GM23338 (cell line): ENCODE data around the gene SNAP47. TPM values are rescaled to one million over a fixed set of nuclear protein-coding genes. Genes with fewer than 3 reads are reported as not detected.

Source experiments
- ATAC-seq: fragments of 200-7000 bp; cut with Tn5 transposase; 3 replicates; pipeline ENCODE4 v1.9.1; 2020
- DNase-seq: peaks from one replicate; pipeline ENCODE4 v3.0.0-alpha.2; 2015; ENCODE audit warnings: low spot score
- H2AFZ ChIP-seq: fragments of 200-600 bp; sonication (generic); 2 replicates; pipeline ENCODE4 v1.8.0; 2016; ENCODE audit warnings: antibody characterized with exemption, mild to moderate bottlenecking, moderate library complexity
- H3F3A ChIP-seq: fragments of 200-600 bp; sonication (generic); replicated peaks from 2 replicates; pipeline ENCODE4 v1.8.0; 2017; ENCODE audit warnings: antibody characterized with exemption, mixed run types, low read depth
- H3K27ac ChIP-seq: fragments of 200-600 bp; sonication (generic); 2 replicates; pipeline ENCODE4 v1.6.1; 2016; ENCODE audit warnings: low read depth
- H3K27me3 ChIP-seq: fragments of 200-600 bp; sonication (generic); 2 replicates; pipeline ENCODE4 v1.8.0; 2016; ENCODE audit warnings: mild to moderate bottlenecking, mixed run types, moderate library complexity; ENCODE audit not compliant: insufficient read depth
- H3K36me3 ChIP-seq: fragments of 200-600 bp; sonication (generic); 2 replicates; pipeline ENCODE4 v1.8.0; 2016; ENCODE audit warnings: mild to moderate bottlenecking; ENCODE audit not compliant: insufficient read depth
- H3K4me1 ChIP-seq: fragments of 200-600 bp; sonication (generic); 2 replicates; pipeline ENCODE4 v1.8.0; 2016; ENCODE audit warnings: mild to moderate bottlenecking, moderate library complexity; ENCODE audit not compliant: insufficient read depth
- H3K4me2 ChIP-seq: fragments of 200-600 bp; sonication (generic); 2 replicates; pipeline ENCODE4 v1.7.1; 2017; ENCODE audit warnings: mixed run types
- H3K4me3 ChIP-seq: fragments of 200-600 bp; sonication (generic); 2 replicates; pipeline ENCODE4 v1.6.1; 2016; ENCODE audit warnings: mixed run types
- H3K79me2 ChIP-seq: fragments of 200-600 bp; sonication (generic); replicated peaks from 2 replicates; pipeline ENCODE4 v1.8.0; 2017; ENCODE audit warnings: mild to moderate bottlenecking; ENCODE audit not compliant: insufficient read depth
- H3K9me2 ChIP-seq: fragments of 200-600 bp; sonication (generic); 2 replicates; pipeline ENCODE4 v1.8.0; 2017; ENCODE audit not compliant: insufficient read depth
- H4K20me1 ChIP-seq: fragments of 200-600 bp; sonication (generic); replicated peaks from 2 replicates; pipeline ENCODE4 v1.8.0; 2017; ENCODE audit warnings: mild to moderate bottlenecking; ENCODE audit not compliant: insufficient read depth
- H3K27ac Mint-ChIP-seq: 2 replicates; pipeline ENCODE4 v1.8.0; 2020; ENCODE audit warnings: inconsistent platforms, mild to moderate bottlenecking, moderate library complexity, mixed read lengths
- H3K27me3 Mint-ChIP-seq: 3 replicates; pipeline ENCODE4 v1.8.0; 2022; ENCODE audit warnings: low read depth, mild to moderate bottlenecking, moderate library complexity, mixed read lengths, inconsistent platforms; ENCODE audit not compliant: insufficient read depth, poor library complexity
- H3K36me3 Mint-ChIP-seq: 3 replicates; pipeline ENCODE4 v1.8.0; 2021; ENCODE audit warnings: low read depth, mild to moderate bottlenecking, inconsistent platforms, moderate library complexity, mixed read lengths
- H3K4me1 Mint-ChIP-seq: 3 replicates; pipeline ENCODE4 v1.8.0; 2020; ENCODE audit warnings: mild to moderate bottlenecking, inconsistent platforms, mixed read lengths
- H3K4me3 Mint-ChIP-seq: 3 replicates; pipeline ENCODE4 v1.8.0; 2021; ENCODE audit warnings: moderate library complexity, mild to moderate bottlenecking, inconsistent platforms, mixed read lengths
- H3K9me3 Mint-ChIP-seq: 3 replicates; pipeline ENCODE4 v1.8.0; 2020; ENCODE audit warnings: moderate library complexity, mild to moderate bottlenecking, inconsistent platforms, mixed read lengths
- EZH2 ChIP-seq: fragments of 200-600 bp; sonication (generic); IDR thresholded peaks from one replicate; pipeline ENCODE4 v1.8.0; 2017; ENCODE audit warnings: antibody characterized with exemption, mild to moderate bottlenecking, low read depth; ENCODE audit not compliant: unreplicated experiment
- EZH2phosphoT487 ChIP-seq: fragments of 200-600 bp; sonication (generic); IDR thresholded peaks from one replicate; pipeline ENCODE4 v1.8.1; 2018; ENCODE audit warnings: antibody characterized with exemption; ENCODE audit not compliant: unreplicated experiment
- JUNB ChIP-seq: IDR thresholded peaks from one replicate; pipeline ENCODE4 v1.6.1; 2016; ENCODE audit warnings: antibody characterized with exemption; ENCODE audit not compliant: unreplicated experiment
- ZNF331 ChIP-seq: fragments of 250-450 bp; sonication (Bioruptor Pico); IDR thresholded peaks from 2 replicates; pipeline ENCODE4 v1.5.0; 2020; ENCODE audit warnings: low read depth, mild to moderate bottlenecking, moderate library complexity
- polyA plus RNA-seq: library from polyadenylated mRNA; unstranded; fragments of >200 nt; fragmentation: Nextera tagmentation; extraction: Ambion mirVana; gene quantifications from 2 replicates; pipeline ENCODE4 v1.2.1, GENCODE V29; 2016
- total RNA-seq: library from RNA; depleted of rRNA; stranded (reverse); fragments of >200 nt; shearing (Covaris generic); gene quantifications from 2 replicates; pipeline ENCODE4 v1.2.3, GENCODE V29; 2014
- TF ChIP-seq, protein P1 (sequence below): IDR thresholded peaks from one replicate; pipeline ENCODE4 v1.6.1; 2018; ENCODE audit warnings: antibody characterized with exemption; ENCODE audit not compliant: unreplicated experiment
- TF ChIP-seq, protein P2 (sequence below), 2 experiments: fragments of 200-600 bp in 1 of 2; sonication (generic) in 1 of 2; conservative IDR thresholded peaks; 2 replicates each; pipeline versions ENCODE4 v1.5.1 to v1.6.1; 2016 to 2017; ENCODE audit warnings: antibody characterized with exemption in 2 of 2, low read depth in 2 of 2, mild to moderate bottlenecking in 2 of 2, moderate library complexity in 1 of 2
- TF ChIP-seq, protein P3 (sequence below): fragments of 250-450 bp; sonication (Bioruptor Pico); IDR thresholded peaks from 2 replicates; pipeline ENCODE4 v1.5.0; 2020; ENCODE audit warnings: mild to moderate bottlenecking, moderate library complexity

Gene SNAP47
- total and polyA plus RNA-seq, 2 experiments from 2014 or later: 19.5 to 51.8 TPM

DNA sequence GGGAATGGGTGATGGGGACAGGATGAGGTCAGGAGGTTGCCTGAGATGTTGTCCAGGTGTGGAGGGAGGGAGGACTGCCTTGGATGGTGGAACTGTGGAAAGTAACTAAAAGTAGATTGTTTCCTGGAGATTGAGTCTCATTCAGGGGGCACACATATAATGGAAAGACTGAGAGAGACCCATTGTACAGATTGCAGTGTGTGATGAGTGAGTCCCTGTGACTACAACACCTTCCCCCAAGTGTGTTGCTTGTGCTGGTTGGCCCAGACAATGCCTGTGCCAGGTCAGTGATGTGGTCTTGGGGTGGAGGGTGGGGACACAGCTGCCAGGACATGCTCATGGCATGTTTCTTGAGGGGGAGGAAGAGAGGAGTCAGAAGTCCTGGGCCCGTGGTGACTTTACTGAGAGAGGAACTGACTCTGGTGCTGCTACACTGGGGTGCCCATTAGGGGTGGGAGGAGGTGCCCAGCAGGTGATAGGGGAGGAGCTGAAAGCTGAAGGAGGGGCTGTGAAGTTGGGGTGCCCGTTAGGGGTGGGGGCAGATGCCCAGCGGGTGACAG lies 5.2 kb downstream of the SNAP47 start (continued):
- TF ChIP-seq EZH2phosphoT487: no peak
- TF ChIP-seq, protein P1, sequence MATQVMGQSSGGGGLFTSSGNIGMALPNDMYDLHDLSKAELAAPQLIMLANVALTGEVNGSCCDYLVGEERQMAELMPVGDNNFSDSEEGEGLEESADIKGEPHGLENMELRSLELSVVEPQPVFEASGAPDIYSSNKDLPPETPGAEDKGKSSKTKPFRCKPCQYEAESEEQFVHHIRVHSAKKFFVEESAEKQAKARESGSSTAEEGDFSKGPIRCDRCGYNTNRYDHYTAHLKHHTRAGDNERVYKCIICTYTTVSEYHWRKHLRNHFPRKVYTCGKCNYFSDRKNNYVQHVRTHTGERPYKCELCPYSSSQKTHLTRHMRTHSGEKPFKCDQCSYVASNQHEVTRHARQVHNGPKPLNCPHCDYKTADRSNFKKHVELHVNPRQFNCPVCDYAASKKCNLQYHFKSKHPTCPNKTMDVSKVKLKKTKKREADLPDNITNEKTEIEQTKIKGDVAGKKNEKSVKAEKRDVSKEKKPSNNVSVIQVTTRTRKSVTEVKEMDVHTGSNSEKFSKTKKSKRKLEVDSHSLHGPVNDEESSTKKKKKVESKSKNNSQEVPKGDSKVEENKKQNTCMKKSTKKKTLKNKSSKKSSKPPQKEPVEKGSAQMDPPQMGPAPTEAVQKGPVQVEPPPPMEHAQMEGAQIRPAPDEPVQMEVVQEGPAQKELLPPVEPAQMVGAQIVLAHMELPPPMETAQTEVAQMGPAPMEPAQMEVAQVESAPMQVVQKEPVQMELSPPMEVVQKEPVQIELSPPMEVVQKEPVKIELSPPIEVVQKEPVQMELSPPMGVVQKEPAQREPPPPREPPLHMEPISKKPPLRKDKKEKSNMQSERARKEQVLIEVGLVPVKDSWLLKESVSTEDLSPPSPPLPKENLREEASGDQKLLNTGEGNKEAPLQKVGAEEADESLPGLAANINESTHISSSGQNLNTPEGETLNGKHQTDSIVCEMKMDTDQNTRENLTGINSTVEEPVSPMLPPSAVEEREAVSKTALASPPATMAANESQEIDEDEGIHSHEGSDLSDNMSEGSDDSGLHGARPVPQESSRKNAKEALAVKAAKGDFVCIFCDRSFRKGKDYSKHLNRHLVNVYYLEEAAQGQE: no peak
- TF ChIP-seq ZNF331: no peak

DNA sequence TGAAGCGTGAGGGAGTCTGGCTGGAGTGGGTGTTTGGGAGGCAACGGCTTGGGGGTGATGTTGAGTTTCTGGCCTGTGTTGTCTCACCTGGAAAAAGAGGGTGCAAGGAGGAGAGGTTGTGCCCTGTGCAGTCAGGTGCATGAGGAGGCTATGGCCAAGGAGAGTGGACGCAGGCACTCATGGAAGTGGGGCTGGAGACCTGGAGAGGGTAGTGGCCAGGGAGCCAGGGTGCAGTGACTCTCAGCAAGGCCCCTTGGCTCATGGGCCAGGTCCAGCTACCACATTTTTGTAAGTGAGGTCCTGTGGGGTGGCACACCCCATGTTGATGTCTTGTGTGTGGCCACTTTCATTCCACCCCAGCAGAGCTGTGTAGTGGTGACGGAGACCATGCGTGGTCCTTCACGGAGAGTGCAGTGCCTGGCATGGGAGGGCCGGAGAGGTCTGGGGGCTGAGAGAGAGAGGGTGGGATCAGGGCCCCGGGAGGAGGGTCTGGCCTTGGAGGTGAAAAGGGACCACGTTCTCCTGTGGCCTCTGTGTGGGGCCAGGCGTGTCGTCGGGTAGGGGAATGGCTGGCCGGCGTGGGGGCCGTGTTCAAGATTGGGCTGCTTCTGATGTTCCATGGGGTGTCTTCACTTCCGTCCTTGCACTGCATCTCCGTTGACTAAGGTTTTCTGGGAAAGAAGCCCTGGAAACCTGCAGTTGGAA lies 6.1 kb downstream of the SNAP47 start:
- Histone ChIP-seq H3K4me1 (no peaks in the 10 kb centered on the region), H3K4me2 (no peak overlapping the region), H4K20me1 (peaks cover 22% of the 10 kb centered on the region), H2AFZ (no peak overlapping the region), H3K4me3 (no peak overlapping the region), H3F3A (no peaks in the 10 kb centered on the region), H3K27me3 (no peaks in the 10 kb centered on the region), H3K9me2 (no peaks in the 10 kb centered on the region), H3K36me3 (no peaks in the 10 kb centered on the region), H3K27ac (no peak overlapping the region), H3K79me2 (peaks cover 90% of the 10 kb centered on the region)
- H3K27ac Mint-ChIP-seq: peak overlapping the region; percentile 82; the same call in 1 of the 2 replicates
- H3K4me1 Mint-ChIP-seq: peaks cover 13% of the 10 kb centered on the region
- H3K9me3 Mint-ChIP-seq: no peaks in the 10 kb centered on the region
- H3K4me3 Mint-ChIP-seq: no peak overlapping the region; the same call in 2 of the 3 replicates
- TF ChIP-seq JUNB (no peak), EZH2 (no peak), EZH2phosphoT487 (no peak), ZNF331 (no peak)
- TF ChIP-seq, protein P2, sequence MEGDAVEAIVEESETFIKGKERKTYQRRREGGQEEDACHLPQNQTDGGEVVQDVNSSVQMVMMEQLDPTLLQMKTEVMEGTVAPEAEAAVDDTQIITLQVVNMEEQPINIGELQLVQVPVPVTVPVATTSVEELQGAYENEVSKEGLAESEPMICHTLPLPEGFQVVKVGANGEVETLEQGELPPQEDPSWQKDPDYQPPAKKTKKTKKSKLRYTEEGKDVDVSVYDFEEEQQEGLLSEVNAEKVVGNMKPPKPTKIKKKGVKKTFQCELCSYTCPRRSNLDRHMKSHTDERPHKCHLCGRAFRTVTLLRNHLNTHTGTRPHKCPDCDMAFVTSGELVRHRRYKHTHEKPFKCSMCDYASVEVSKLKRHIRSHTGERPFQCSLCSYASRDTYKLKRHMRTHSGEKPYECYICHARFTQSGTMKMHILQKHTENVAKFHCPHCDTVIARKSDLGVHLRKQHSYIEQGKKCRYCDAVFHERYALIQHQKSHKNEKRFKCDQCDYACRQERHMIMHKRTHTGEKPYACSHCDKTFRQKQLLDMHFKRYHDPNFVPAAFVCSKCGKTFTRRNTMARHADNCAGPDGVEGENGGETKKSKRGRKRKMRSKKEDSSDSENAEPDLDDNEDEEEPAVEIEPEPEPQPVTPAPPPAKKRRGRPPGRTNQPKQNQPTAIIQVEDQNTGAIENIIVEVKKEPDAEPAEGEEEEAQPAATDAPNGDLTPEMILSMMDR (conservative IDR thresholded peaks at IDR 0.05; ENCODE audit: low read depth in 2 of 2): no peak
- TF ChIP-seq, protein P3, sequence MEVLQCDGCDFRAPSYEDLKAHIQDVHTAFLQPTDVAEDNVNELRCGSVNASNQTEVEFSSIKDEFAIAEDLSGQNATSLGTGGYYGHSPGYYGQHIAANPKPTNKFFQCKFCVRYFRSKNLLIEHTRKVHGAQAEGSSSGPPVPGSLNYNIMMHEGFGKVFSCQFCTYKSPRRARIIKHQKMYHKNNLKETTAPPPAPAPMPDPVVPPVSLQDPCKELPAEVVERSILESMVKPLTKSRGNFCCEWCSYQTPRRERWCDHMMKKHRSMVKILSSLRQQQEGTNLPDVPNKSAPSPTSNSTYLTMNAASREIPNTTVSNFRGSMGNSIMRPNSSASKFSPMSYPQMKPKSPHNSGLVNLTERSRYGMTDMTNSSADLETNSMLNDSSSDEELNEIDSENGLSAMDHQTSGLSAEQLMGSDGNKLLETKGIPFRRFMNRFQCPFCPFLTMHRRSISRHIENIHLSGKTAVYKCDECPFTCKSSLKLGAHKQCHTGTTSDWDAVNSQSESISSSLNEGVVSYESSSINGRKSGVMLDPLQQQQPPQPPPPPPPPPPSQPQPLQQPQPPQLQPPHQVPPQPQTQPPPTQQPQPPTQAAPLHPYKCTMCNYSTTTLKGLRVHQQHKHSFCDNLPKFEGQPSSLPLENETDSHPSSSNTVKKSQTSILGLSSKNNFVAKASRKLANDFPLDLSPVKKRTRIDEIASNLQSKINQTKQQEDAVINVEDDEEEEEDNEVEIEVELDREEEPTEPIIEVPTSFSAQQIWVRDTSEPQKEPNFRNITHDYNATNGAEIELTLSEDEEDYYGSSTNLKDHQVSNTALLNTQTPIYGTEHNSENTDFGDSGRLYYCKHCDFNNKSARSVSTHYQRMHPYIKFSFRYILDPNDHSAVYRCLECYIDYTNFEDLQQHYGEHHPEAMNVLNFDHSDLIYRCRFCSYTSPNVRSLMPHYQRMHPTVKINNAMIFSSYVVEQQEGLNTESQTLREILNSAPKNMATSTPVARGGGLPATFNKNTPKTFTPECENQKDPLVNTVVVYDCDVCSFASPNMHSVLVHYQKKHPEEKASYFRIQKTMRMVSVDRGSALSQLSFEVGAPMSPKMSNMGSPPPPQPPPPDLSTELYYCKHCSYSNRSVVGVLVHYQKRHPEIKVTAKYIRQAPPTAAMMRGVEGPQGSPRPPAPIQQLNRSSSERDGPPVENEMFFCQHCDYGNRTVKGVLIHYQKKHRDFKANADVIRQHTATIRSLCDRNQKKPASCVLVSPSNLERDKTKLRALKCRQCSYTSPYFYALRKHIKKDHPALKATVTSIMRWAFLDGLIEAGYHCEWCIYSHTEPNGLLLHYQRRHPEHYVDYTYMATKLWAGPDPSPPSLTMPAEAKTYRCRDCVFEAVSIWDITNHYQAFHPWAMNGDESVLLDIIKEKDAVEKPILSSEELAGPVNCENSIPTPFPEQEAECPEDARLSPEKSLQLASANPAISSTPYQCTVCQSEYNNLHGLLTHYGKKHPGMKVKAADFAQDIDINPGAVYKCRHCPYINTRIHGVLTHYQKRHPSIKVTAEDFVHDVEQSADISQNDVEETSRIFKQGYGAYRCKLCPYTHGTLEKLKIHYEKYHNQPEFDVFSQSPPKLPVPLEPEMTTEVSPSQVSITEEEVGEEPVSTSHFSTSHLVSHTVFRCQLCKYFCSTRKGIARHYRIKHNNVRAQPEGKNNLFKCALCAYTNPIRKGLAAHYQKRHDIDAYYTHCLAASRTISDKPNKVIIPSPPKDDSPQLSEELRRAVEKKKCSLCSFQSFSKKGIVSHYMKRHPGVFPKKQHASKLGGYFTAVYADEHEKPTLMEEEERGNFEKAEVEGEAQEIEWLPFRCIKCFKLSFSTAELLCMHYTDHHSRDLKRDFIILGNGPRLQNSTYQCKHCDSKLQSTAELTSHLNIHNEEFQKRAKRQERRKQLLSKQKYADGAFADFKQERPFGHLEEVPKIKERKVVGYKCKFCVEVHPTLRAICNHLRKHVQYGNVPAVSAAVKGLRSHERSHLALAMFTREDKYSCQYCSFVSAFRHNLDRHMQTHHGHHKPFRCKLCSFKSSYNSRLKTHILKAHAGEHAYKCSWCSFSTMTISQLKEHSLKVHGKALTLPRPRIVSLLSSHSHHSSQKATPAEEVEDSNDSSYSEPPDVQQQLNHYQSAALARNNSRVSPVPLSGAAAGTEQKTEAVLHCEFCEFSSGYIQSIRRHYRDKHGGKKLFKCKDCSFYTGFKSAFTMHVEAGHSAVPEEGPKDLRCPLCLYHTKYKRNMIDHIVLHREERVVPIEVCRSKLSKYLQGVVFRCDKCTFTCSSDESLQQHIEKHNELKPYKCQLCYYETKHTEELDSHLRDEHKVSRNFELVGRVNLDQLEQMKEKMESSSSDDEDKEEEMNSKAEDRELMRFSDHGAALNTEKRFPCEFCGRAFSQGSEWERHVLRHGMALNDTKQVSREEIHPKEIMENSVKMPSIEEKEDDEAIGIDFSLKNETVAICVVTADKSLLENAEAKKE (CRISPR knock-in tag): no peak
- H3K36me3 Mint-ChIP-seq: peaks cover 3% of the 10 kb centered on the region; the same call in 1 of the 3 replicates
- ATAC-seq (no peak), DNase-seq (no peak)
- H3K27me3 Mint-ChIP-seq: peaks cover 11% of the 10 kb centered on the region
